NOMO-1 treated with DMSO at 0.1 percent for 48 hours (cell line): ENCODE results near the gene OCA2.

Experiments used
- DNase-seq: peaks from one replicate; lab custom pipeline; 2025; ENCODE audit not compliant: unreplicated experiment; lab: John Stamatoyannopoulos, UW

OCA2 gene

GRCh38 chr15:27885201-27885600 is 213.9 kb downstream of the OCA2 start:
- DNase-seq, result no peak

DNA sequence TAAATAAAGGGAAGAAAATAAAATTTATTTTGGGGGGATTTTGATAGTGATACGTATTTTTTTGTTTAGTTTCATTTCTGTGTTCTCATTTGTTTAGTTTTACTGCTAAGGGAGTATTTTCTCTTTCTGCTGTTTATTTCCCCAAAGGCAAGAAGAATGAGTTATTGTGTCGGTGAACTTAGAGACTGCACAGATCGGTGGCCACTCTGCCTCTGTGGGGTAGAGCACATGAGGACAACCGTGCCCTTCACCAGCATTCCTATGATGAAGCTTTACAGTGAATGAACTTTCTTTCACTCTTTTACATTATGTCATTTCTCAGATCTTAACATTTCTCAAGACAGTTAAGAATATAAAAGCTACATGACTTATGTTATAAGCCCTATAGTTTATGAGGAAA is 214.4 kb downstream of the OCA2 start:
- no peak for DNase-seq

GRCh38 chr15:27878841-27879240 is 220.3 kb downstream of the OCA2 start:
- DNase-seq, result no peak

DNA sequence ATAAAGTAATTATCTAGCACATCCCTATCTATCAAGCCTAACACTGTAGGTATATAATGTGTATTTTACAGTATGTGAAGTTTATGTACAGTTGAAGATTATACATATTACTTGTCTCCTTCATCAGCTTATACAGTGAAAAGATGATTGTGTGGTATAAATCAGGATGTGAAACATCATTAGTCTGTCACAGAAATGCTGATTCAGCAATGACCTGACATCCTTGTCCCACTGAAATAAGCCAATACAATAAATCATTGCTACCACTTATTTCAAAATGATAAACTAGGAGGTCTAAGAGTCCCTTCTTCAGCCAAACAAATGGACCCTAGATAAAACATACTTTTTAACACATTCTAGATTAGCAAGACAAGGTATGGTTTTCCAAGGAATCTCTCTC is 225.3 kb downstream of the OCA2 start:
- no peak for DNase-seq

DNA sequence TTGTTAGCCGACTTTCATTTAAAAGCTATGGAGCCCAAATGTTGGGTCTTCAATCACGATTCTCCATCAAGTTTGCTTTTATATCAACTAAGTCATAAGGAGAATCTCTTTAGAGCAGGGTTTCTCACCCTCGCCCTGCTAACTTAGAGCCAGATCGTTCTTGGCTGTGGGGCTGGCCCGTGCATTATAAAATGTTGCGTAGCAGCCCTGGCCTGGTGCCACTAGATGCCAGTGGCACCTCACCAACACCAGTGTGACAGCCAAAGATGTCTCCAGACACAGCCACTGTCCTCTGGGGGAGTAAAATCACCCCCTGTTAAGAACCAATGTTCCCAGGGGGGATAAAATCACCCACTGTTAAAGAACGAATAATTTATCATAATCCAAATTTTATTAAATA is 226.1 kb downstream of the OCA2 start:
- DNase-seq, result no peak

GRCh38 chr15:27872355-27872754 is 226.8 kb downstream of the OCA2 start:
- DNase-seq, result no peak

DNA sequence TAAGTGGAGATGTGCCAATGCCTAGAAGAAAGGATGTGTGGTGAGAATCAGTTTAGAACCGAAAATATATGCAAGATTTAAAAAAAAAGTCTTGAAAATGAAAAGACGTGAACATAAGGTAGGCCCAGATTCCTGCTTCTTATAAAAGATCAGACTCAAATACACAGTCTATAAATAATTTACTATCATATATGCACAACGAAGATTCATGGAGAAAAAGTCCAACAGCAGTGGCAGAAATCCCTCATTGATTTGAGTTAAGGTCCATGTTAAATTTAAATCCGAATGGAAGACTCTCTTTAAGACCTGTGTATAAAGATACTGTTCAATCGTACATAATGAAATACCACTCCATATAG is 227.2 kb downstream of the OCA2 start:
- no peak for DNase-seq

- DNase-seq, result no peak
These were observed 227.8 kb downstream of the OCA2 start for GRCh38 chr15:27871078-27871901.

DNA sequence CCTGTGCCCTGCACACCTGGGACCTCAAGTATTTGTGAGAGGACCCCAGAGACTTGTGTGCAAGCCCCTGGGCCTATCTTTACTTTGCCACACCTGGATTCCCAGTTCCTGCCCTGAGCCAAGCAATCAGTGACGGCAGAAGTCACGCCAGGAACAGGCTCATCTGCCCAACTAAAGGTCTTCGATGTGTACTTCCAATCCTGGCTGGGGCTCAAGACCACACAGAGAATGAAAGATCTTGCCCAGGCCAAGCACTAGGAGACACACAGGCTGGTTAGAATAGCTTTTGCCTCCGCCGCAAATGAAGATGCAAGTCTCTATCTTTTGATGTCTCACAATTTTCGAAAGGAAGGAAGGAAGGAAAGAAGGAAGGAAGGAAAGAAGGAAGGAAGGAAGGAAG is 228.8 kb downstream of the OCA2 start:
- no peak for DNase-seq

DNA sequence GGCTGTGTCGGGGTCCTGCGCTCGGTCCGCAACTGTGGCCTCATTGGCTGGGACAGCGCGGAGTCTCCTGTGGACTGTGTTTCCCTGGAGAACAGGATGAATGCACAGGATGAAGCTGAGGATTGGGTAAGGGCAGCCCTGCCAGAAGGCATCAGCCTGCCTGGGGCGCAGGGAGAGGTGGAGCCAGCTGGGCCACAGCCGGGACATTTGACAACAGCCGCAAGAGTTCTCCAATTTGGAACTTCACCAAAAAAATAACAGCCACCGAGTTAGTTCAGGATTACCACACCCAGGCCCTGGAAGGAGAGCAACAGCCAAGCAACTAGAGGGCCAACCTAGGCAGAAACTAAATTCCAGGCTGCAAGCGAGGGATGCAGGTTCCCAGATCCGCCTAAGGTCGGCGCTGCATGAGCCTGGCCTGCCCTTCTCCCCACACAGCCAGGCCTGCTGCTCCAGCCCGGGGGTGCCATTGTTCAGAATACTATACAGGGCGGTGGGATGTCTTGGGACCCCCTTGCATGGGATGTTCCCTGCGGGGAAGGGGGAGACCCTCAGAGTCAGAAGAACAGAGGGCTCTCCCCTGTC is 229.3 kb downstream of the OCA2 start:
- no peak for DNase-seq

GRCh38 chr15:27868828-27869404 is 230.2 kb downstream of the OCA2 start:
- no peak for DNase-seq

GRCh38 chr15:27867861-27868260 is 231.3 kb downstream of the OCA2 start:
- no peak for DNase-seq

GRCh38 chr15:27866505-27867165 is 232.5 kb downstream of the OCA2 start:
- no peak for DNase-seq

GRCh38 chr15:27865926-27866325 is 233.2 kb downstream of the OCA2 start:
- DNase-seq, result no peak

GRCh38 chr15:27865323-27865922 is 233.7 kb downstream of the OCA2 start:
- DNase-seq, result no peak

DNA sequence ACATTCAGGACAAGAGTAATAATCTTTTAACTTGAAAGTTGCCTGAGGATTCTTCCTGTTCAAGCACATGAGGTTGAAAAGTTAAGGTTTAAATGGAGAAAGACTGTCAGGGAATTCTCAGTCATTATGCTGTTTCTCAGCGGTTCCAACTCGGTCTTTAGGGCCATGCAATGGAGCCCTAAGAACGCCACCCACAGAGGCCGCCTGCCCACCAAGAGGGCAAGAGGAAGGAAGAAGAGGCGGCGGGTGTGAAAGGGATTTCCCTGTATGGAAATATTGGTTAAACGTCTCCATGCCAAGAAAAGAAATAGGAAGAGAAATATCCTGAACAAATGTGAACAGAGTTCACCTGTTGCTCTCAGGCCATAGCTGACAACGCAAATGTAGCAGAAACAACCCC is 234.4 kb downstream of the OCA2 start:
- no peak for DNase-seq

DNA sequence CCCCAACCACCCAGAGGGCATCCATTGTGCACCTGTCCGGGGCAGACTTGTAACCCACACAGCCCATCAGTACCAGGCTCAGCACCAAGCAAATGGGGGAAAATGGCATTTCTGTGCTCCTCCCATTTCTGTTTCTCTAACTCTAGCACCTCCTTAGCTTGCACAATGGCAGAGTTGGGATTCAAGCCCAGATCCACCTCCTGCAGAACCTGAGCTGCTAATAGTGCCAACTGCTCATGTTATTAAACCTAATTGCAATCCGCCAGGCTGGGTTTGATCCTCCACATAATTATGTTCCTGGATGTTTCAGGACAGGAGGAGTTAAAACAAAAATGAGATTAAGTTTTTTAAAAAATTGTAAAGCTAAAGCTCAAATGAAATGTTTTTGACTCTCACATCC is 235.0 kb downstream of the OCA2 start:
- DNase-seq, result no peak

- no peak for DNase-seq
These were observed 236.1 kb downstream of the OCA2 start for GRCh38 chr15:27863000-27863399.

DNA sequence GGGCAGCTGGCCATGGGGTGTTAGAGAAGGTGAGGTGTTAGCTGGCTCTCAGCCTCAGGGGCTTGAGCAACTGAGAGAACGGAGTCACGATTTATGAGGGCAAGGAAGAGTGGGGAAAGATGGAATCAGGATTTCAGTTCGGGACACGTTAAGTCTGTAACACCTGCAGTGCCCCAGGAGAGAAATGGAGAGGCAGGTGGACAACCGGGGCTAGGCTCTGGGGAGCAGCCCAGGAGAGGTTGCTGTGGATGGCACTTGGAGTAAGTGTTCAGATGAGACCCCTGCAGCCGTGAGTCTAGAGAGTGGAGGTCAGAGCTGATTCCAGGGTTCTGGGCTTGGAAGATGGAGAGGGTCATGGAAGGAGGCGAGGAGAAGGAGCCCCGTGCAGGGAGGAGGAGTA is 237.9 kb downstream of the OCA2 start:
- no peak for DNase-seq

DNA sequence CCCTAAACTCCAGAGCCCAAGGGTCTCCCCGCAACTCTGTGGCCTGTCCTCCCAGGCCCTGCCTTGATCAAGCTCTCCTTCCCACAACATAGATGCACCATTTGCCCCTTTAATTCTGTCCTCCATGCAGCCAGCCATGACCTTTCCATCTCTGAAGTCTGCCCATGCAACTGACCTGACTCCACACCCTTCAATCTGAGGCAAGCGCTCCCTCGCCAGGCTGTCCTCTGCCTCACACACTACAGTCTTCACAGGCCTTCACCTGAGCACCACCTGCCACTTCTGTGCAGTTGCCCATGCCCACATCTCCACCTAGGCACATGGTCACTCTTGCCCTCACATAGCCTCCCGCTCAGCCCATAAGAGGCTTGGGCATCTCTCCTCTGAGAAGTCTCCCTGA is 244.0 kb downstream of the OCA2 start:
- DNase-seq, result no peak

DNA sequence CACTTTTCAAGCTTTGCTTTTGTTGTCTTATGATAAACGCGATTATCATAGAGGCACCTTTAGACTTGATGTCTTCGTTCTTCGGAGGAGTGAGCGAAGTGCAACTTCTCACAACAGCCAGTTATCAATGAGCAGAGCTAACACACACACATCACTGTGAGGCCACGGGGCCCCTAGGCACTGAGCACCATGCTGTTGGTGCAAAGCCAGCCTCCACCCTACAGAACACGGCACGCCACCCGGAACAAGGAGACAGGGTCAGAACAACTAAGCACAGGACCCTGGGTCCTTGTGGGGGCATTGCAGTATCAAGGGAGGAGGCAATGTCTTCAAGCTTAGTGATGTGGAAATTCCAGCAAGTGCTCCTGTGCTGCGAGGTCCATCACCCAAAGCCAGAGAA is 244.5 kb downstream of the OCA2 start:
- DNase-seq, result no peak
